SJCRH30 (cell line): ENCODE measurements around the gene CLASP1. TPM values are rescaled to one million over a fixed set of nuclear protein-coding genes. Genes with fewer than 3 reads are reported as not detected.
A peak's percentile ranks its signal among the peaks of the same experiment; 100 is the strongest.
"Not testable (repeated sequence)": the region's sequence is repeated elsewhere in the genome, so short reads cannot be mapped to it uniquely, and the experiment has no call there.

Source experiments
- DNase-seq, 2 experiments: peaks; one replicate each; pipeline ENCODE4 v3.0.0-alpha.2; 2015 to 2020
- H3K27ac ChIP-seq: fragments of 250-450 bp; sonication (Bioruptor Pico); 2 replicates; pipeline ENCODE4 v1.5.1; 2020; ENCODE audit warnings: mild to moderate bottlenecking, moderate library complexity
- H3K27me3 ChIP-seq: fragments of 250-450 bp; sonication (Bioruptor Pico); 2 replicates; pipeline ENCODE4 v1.5.1; 2020; ENCODE audit warnings: mild to moderate bottlenecking, moderate library complexity
- H3K36me3 ChIP-seq: fragments of 250-450 bp; sonication (Bioruptor Pico); 2 replicates; pipeline ENCODE4 v1.5.1; 2020; ENCODE audit warnings: mild to moderate bottlenecking, moderate library complexity
- H3K4me1 ChIP-seq: fragments of 250-450 bp; sonication (Bioruptor Pico); 2 replicates; pipeline ENCODE4 v1.5.1; 2020; ENCODE audit warnings: mild to moderate bottlenecking, moderate library complexity
- H3K4me3 ChIP-seq: fragments of 250-450 bp; sonication (Bioruptor Pico); 2 replicates; pipeline ENCODE4 v1.5.1; 2020; ENCODE audit warnings: mild to moderate bottlenecking, moderate library complexity
- H3K9me3 ChIP-seq: fragments of 250-450 bp; sonication (Bioruptor Pico); replicated peaks from 2 replicates; pipeline ENCODE4 v1.5.1; 2020; ENCODE audit warnings: mild to moderate bottlenecking, moderate library complexity
- total RNA-seq: library from RNA; depleted of rRNA; stranded (reverse); fragments of >200 nt; shearing (Covaris generic); gene quantifications from 2 replicates; pipeline ENCODE4 v1.2.3, GENCODE V29; 2014

Gene CLASP1
- total RNA-seq, 1 experiment from 2014 or later: 53.8 TPM

GRCh38 chr2:121355488-121355887, 293.8 kb downstream of the CLASP1 start:
- Histone ChIP-seq H3K4me1 (0 out of 2 replicates have a peak, but pooled peaks cover 3% of the 10 kb centered on the region), H3K4me3 (no peak overlapping the region), H3K36me3 (peaks cover 28% of the 10 kb centered on the region), H3K27me3 (no peaks in the 10 kb centered on the region), H3K9me3 (no peaks in the 10 kb centered on the region), H3K27ac (no peak overlapping the region)
- peak in 1 of 2 experiments; percentile 61 for DNase-seq

DNA sequence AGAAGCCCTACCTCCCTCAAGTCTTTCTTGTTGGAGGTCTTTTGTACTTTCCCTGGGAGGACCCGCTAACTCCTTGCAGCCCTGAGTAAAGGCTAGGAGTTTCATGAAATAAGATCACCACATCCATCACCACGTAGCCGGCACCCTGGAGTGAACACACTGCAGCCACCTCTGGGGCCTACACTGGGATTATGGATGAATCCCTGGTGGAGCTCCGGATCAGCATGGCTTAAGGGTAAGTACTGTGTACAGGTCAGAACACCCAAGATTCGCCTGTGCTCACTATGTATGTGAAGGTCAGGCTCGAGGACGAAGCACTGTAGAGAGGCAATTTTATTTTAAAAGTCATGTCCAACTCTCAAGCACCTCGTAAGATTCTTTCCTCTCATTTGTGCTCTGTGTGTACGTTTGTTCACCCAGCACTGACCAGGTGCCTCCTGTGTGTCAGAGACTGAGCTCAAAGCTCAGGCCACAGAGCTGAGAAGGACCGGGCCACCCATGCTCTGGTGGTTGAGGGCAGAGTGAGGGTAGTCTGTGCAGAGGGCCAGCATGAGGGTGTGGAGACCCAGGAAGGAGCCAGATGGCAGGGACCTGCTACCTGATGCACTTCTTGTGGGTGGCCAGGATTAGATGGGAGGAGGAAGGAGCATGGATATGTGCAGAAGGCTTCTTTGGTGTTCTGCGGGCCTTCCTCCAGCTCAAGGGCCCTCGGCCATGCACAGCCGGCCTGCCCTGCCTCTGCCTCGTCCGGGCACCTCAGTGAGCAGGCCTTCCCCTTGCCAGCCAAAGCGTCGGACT, 297.5 kb downstream of the CLASP1 start:
- no peak for DNase-seq
- Histone ChIP-seq H3K4me1 (0 out of 2 replicates have a peak, but pooled peaks cover 3% of the 10 kb centered on the region), H3K27ac (no peak overlapping the region), H3K36me3 (peaks cover 32% of the 10 kb centered on the region), H3K4me3 (no peak overlapping the region), H3K27me3 (no peaks in the 10 kb centered on the region), H3K9me3 (no peaks in the 10 kb centered on the region)

DNA sequence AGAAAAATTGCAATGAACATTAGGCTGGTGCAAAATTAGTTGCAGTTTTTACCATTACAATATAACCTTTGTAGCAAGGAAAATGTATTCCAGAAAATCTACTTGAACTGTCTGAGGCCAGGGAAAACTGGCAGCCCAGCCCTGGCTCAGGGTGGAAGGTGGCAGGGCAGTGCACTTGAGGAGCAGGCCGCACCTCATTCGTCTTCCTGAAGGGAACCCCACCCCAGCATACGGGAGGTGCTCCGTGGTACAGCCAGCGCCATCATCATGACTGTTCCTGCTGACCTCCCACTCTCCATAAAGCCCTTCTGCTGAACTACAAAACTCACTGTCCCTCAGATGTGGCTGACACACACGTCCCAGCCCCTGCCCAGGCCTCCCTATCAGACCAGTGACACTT, 298.4 kb downstream of the CLASP1 start:
- Histone ChIP-seq H3K36me3 (peaks cover 41% of the 10 kb centered on the region), H3K4me1 (0 out of 2 replicates have a peak, but pooled peaks cover 3% of the 10 kb centered on the region), H3K27me3 (no peaks in the 10 kb centered on the region), H3K9me3 (no peaks in the 10 kb centered on the region), H3K27ac (no peak overlapping the region), H3K4me3 (no peak overlapping the region)
- DNase-seq: no peak

- DNase-seq: no peak
Measured at GRCh38 chr2:121350402-121350775, 298.9 kb downstream of the CLASP1 start.

DNA sequence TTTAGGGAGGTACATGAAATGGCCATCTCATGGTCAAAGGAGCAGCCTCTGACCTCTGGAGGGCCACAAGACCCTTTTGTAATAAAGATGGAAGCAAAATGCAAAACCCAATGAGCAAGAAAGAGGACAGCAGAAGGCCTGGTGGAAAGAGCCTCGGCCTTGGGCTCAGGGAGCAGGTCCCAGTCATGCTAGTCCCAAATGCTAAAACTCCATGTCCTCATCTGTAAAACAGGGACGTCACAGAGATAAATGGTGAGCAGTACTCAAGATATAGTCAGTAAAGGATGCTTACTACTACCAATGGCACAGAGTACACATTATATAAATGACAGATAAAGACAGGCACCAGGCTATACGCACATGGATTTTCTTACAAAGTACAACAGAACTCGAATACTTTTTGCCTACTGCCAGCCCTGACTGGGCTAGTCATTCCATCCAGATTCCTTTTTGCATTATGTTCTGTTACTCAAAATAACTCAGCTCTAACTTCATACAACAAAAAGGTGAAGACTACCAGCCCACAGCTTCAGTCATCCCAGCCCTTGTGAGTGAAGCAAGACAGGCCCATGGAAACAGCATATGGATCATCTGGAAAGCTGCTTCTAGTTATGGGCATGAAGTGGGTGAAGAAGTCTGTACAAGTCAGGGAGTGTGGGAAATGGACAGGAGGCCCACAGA, 299.4 kb downstream of the CLASP1 start:
- no peak overlapping the region for H3K27ac ChIP-seq
- H3K9me3 ChIP-seq: no peaks in the 10 kb centered on the region
- no peaks in the 10 kb centered on the region for H3K4me1 ChIP-seq
- no peaks in the 10 kb centered on the region for H3K27me3 ChIP-seq
- DNase-seq: no peak
- peaks cover 46% of the 10 kb centered on the region for H3K36me3 ChIP-seq
- H3K4me3 ChIP-seq: no peak overlapping the region

More at GRCh38 chr2:121350402-121350775, 298.9 kb downstream of the CLASP1 start:
- H3K9me3 ChIP-seq: no peaks in the 10 kb centered on the region
- no peaks in the 10 kb centered on the region for H3K27me3 ChIP-seq
- no peaks in the 10 kb centered on the region for H3K4me1 ChIP-seq
- H3K27ac ChIP-seq: no peak overlapping the region
- H3K36me3 ChIP-seq: peaks cover 45% of the 10 kb centered on the region
- H3K4me3 ChIP-seq: no peak overlapping the region

- H3K27me3 ChIP-seq: no peaks in the 10 kb centered on the region
- H3K4me1 ChIP-seq: peaks cover 5% of the 10 kb centered on the region
- no peak for DNase-seq
- peaks cover 34% of the 10 kb centered on the region for H3K36me3 ChIP-seq
- H3K9me3 ChIP-seq: no peaks in the 10 kb centered on the region
- H3K27ac ChIP-seq: no peak overlapping the region
- H3K4me3 ChIP-seq: no peak overlapping the region
Measured at GRCh38 chr2:121348128-121348740, 301.0 kb downstream of the CLASP1 start.

DNA sequence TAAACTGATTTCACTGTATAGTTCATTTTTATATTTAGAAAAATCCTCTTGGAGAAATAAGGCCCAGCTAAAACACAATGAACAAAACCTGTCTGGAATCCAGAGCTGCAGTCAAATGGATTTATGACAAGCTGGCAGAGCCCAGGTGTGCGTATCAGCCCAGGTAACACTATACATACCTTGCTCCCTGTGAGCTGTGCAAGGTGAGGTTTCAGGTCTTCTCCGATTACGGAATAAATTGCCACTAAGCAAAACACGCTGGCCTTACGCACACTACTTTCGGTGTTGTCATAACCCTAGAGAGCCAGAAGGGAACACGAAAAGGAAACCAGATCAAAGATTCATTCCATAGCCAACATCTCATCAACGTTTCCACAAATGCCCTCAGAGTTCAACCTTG, 302.4 kb downstream of the CLASP1 start:
- H3K36me3 ChIP-seq: peaks cover 24% of the 10 kb centered on the region
- DNase-seq: no peak

GRCh38 chr2:121346407-121346806, 302.9 kb downstream of the CLASP1 start:
- no peaks in the 10 kb centered on the region for H3K27me3 ChIP-seq
- no peaks in the 10 kb centered on the region for H3K9me3 ChIP-seq
- H3K36me3 ChIP-seq: peaks cover 27% of the 10 kb centered on the region
- no peak for DNase-seq
- H3K4me3 ChIP-seq: no peak overlapping the region
- peaks cover 14% of the 10 kb centered on the region for H3K4me1 ChIP-seq
- no peak overlapping the region for H3K27ac ChIP-seq

More for the DNA sequence above, 302.4 kb downstream of the CLASP1 start:
- no peak overlapping the region for H3K27ac ChIP-seq
- peaks cover 14% of the 10 kb centered on the region for H3K4me1 ChIP-seq
- no peak overlapping the region for H3K4me3 ChIP-seq
- H3K9me3 ChIP-seq: no peaks in the 10 kb centered on the region
- no peaks in the 10 kb centered on the region for H3K27me3 ChIP-seq

- no peaks in the 10 kb centered on the region for H3K27me3 ChIP-seq
- no peaks in the 10 kb centered on the region for H3K9me3 ChIP-seq
- peaks cover 14% of the 10 kb centered on the region for H3K4me1 ChIP-seq
- no peak for DNase-seq
- no peak overlapping the region for H3K4me3 ChIP-seq
- peaks cover 30% of the 10 kb centered on the region for H3K36me3 ChIP-seq
- no peak overlapping the region for H3K27ac ChIP-seq
Measured at GRCh38 chr2:121345887-121346286, 303.4 kb downstream of the CLASP1 start.

DNA sequence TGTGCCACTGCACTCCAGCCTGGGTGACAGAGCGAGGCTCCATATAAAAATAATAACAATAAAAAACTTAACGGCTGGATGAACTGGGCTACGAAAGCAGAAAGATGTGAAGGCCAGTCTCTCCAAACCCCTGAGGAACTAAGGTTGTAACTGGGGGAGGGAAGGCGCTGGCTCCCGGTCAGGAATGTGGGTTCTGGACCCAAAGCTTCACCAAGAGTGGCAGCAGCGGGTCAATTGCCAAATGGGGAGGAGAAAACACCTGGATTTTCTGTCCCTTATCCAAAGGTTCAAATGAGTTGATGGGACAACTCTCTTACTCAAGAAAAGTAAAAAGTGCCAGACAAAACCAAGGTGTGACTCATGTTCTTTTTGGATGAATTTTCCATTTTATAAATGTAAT, 304.2 kb downstream of the CLASP1 start:
- Histone ChIP-seq H3K9me3 (no peaks in the 10 kb centered on the region), H3K27ac (no peak overlapping the region), H3K4me1 (peaks cover 14% of the 10 kb centered on the region), H3K27me3 (no peaks in the 10 kb centered on the region), H3K36me3 (peaks cover 28% of the 10 kb centered on the region), H3K4me3 (no peak overlapping the region)
- no peak for DNase-seq

DNA sequence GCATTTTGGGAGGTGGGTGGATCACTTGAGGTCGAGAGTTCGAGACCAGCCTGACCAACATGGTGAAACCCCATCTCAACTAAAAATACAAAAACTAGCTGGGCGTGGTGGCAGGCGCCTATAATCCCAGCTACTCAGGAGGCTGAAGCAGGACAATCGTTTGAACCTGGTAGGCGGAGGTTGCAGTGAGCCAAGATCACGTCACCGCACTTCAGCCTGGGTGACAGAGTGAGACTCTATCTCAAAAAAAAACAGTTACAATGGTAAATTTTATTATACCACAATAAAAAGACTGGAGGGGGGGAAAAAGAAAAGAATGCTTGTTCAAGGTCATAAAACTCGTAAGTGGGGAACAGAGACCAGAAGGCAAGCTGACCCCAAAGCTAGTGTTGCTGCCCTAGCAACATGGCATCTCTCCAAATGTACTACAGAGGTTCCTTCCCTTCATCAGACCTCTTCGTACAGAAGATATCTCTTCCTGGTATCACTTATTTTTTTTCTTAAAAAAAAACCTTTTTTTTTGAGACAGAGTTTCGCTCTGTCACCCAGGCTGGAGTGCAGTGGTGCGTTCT, 305.3 kb downstream of the CLASP1 start:
- H3K9me3 ChIP-seq, DNase-seq, H3K27me3 ChIP-seq, H3K4me3 ChIP-seq: not testable (repeated sequence)
- peaks cover 14% of the 10 kb centered on the region for H3K4me1 ChIP-seq
- peaks cover 32% of the 10 kb centered on the region for H3K36me3 ChIP-seq
- peak overlapping the region; percentile 52 for H3K27ac ChIP-seq

DNA sequence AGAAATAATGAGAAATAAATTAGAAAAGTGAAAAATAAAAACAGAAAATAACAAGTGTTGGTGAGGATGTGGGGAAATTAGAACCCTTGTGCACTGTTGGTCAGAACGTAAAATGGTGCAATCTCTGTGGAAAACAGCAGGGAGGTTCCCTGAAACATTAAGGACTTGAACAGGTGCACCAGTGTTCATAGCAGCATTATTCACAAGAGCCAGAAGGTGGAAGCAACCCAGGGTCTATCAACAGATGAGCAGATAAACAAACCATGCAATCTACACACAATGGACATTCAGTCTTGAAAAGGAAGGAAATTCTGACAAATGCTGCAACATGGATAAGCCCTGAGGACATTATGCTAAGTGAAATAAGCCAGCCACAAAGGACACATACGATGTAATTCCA, 306.1 kb downstream of the CLASP1 start:
- peaks cover 32% of the 10 kb centered on the region for H3K36me3 ChIP-seq
- peak overlapping the region; percentile 52 for H3K27ac ChIP-seq
- H3K27me3 ChIP-seq: no peaks in the 10 kb centered on the region
- peaks cover 14% of the 10 kb centered on the region for H3K4me1 ChIP-seq
- peak; percentile 71 to 91 for DNase-seq
- H3K9me3 ChIP-seq: no peaks in the 10 kb centered on the region
- H3K4me3 ChIP-seq: no peak overlapping the region

DNA sequence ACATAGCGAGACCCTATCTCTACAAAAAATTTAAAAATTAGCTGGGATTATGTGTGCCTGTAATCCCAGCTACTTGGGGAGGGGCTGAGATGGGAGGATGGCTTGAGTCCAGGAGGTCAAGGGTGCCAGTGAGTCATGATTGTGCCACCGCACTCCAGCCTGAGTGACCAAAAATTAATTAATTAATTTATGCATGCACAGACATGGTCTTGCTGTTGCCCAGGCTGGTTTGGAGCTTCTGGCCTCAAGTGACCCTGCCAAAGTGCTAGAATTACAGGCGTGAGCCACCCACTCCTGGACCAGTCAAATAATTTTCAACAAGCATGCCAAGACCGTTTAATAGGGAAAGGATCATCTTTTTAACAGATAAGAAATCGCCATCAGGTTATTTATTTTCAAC, 306.5 kb downstream of the CLASP1 start:
- Histone ChIP-seq H3K4me3 (no peak overlapping the region), H3K36me3 (peaks cover 34% of the 10 kb centered on the region), H3K27ac (peak overlapping the region; percentile 52), H3K9me3 (no peaks in the 10 kb centered on the region), H3K27me3 (no peaks in the 10 kb centered on the region), H3K4me1 (peaks cover 18% of the 10 kb centered on the region)
- peak in 1 of 2 experiments; percentile 55 for DNase-seq

GRCh38 chr2:121340926-121341325, 308.3 kb downstream of the CLASP1 start:
- DNase-seq: no peak
- Histone ChIP-seq H3K9me3 (no peaks in the 10 kb centered on the region), H3K4me3 (no peak overlapping the region), H3K27ac (no peak overlapping the region), H3K36me3 (peaks cover 24% of the 10 kb centered on the region), H3K27me3 (no peaks in the 10 kb centered on the region), H3K4me1 (peaks cover 34% of the 10 kb centered on the region)

GRCh38 chr2:121338281-121338680, 311.0 kb downstream of the CLASP1 start:
- Histone ChIP-seq H3K4me3 (no peak overlapping the region), H3K27me3 (no peaks in the 10 kb centered on the region), H3K36me3 (peaks cover 19% of the 10 kb centered on the region), H3K27ac (peak overlapping the region; percentile 63; the same call in 1 of the 2 replicates), H3K9me3 (no peaks in the 10 kb centered on the region), H3K4me1 (peaks cover 43% of the 10 kb centered on the region)
- DNase-seq: no peak
